Activated T-cell treated with anti-CD3 and anti-CD28 coated beads for 48 hours (primary cell): ENCODE measurements around the gene FTO.

Experiments
- DNase-seq: peaks from one replicate; pipeline ENCODE4 v3.0.0-alpha.2; 2020; ENCODE audit warnings: low read depth

Gene FTO

DNA sequence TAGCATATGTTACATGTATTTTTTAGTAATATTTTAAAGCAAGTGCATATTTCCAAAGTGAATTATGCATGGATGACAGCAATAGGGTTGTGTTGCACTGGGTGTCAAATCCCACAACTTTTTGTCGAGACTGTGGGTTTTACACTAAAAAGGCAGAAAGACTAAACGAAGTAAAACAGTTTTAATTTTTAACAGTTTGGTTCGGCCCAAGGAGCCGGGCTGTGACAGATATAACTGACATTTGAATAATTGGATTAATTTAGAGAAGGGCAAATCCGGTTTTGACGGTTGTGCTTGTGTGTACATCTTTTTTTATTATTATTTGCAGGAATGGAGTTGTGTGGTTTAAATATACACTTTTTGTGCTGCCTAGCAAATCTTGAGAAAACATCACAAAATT is 263.6 kb downstream of the FTO start:
- DNase-seq, result no peak

- DNase-seq, result no peak
Observed at GRCh38 chr16:53968454-53968853, 264.5 kb downstream of the FTO start.

- no peak for DNase-seq
Observed at GRCh38 chr16:53968896-53969295, 264.9 kb downstream of the FTO start.

DNA sequence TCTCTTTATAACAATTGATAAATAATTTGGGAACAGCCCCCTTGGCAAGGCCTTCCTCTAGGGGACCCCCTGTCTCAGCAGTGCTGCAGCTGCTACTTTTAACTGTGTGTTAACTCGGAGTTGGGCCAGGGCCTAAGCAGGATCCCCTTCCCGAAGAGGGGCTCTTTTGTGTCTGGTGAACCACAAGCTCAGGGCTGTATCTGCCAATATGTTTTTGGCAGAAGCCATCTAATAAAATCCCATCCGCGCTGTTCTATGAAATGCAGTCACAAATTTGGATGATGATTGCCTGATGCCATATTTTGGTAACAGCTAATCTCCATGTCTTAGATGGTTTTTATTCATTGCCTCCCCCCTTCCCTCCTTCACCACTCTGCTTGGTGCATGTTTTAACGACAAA is 267.7 kb downstream of the FTO start:
- DNase-seq, result no peak

GRCh38 chr16:53973021-53973420 is 269.1 kb downstream of the FTO start:
- no peak for DNase-seq

DNA sequence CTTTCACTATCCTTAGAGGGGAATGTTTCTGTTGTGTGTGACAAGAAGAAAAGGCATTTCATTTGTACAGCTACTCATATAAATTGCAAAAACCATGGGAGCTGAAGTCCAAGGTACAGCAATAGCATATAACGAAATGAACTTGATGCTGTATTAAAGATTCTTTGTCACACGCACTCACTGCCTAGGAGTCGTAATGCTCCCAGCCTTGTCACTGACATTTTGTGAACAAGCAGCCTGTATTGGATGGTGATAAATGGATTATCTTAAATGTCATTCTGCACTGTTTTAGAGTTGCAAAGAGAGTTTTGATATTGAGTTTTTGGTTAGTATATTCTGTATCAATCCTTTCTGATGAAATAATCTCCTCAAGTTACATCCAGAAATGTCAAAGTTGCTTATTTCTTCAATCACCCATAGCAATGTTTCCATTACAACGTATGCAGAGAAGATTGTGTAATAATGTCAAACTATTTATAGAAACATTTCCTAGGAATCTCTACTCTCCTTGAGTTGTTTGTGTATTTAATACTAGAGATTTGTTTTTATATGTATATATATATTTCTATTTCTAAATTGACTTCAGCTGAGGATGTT is 270.6 kb downstream of the FTO start:
- no peak for DNase-seq

GRCh38 chr16:53980675-53981074 is 276.7 kb downstream of the FTO start:
- DNase-seq, result no peak

DNA sequence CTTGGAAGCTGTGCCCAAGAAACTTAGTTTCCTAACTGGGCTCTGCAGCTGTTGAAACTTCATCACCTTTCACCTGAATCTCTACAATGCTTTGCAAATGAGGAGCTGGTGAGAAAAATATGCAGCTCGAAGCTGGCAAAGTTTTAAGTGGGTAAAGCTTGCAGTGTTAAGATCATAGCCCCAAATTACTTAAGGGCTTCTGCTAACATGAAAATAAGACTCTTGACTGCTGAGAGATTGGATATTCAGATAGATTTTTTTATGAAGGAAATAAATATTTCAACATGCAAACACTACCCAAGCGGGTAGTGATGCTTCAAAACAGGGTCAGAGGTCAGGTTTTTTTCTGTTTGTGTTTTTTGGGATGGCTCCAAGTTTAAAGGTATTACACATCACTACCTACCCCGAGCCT is 278.7 kb downstream of the FTO start:
- no peak for DNase-seq

DNA sequence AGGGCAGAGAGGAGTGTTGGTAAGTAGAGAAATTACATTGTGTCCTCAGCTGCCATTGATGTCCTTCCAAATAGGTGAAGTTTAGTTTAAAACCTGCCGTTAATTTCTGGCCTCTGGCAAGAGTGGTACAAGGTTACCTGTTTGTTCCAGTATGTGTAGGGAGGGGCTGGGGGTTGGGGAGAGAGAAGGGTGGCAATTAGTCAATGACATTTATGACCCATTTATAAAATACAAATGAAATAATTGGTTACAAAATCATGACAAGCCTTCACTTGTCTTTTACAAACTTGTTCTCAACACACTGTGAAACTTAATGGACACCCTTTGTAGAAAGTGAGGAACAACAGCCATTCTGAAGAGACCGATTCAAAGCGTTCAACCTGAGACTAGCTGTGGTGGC is 281.0 kb downstream of the FTO start:
- no peak for DNase-seq

- no peak for DNase-seq
Observed at GRCh38 chr16:53985861-53986260, 281.9 kb downstream of the FTO start.

- no peak for DNase-seq
Observed at GRCh38 chr16:53986793-53987192, 282.8 kb downstream of the FTO start.

DNA sequence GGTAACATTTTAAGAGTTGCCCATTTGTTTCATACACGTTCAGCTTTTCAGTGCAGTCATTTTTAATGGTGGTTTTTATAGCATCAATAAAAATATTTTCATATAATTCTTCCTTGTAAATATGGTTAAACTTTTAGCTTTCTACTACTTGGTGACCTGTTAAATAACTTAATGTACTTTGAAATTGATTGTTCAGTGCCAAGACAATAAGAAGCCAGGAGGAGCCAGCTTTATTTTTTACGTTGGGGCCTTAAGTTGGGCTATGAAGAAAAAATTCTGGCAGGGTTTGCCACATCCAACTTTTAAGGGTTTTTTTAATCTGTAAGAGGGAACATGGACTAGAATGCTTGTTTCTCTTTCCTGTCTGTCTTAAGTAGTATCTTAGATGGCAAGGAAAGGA is 284.2 kb downstream of the FTO start:
- no peak for DNase-seq

DNA sequence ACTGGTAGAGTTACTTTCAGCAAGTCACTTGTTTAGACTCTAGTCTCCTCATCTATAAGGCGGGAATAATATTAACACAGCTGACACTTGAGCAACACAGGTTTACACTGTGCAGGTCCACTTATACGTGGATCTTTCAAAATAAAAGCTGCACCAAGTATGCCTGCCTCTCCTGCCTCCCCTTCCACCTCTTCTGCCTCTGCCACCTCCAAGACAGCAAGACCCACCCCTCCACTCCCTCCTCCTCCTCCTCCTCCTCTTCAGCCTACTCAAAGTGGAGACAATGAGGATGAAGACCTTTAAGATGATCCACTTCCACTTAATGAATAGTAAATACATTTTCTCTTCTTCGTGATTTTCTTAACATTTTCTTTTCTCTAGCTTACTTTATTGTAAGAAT is 285.6 kb downstream of the FTO start:
- DNase-seq, result no peak

DNA sequence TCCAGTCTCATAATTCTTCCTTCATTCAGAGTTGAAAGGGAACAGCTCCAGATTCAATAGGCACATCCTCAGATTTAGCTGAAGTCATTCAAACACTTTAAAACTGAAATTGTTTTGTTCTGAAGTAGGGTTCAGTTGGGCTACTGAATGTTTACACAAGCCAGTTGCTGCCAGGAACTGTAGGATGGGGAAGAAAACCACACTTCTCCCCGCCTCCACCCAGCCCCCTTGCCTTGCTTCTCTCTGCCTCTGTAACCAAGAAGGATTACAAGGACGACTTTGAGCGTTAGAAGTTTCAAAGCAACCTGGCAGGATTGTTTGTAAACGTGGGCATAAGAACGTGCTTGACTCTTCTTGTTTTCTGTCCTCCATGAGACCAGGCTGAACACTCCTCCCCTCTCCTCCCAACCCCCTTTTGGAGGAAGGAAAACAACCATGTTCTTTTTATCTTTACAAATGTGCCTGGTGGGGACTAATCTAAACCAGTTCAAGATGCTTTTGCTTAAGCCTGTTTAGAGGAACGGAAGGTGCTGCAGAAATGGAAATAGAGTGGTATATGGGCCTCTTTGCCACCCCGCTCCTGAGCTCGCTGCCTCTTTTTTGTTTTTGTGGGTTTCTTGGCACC is 287.9 kb downstream of the FTO start:
- no peak for DNase-seq

DNA sequence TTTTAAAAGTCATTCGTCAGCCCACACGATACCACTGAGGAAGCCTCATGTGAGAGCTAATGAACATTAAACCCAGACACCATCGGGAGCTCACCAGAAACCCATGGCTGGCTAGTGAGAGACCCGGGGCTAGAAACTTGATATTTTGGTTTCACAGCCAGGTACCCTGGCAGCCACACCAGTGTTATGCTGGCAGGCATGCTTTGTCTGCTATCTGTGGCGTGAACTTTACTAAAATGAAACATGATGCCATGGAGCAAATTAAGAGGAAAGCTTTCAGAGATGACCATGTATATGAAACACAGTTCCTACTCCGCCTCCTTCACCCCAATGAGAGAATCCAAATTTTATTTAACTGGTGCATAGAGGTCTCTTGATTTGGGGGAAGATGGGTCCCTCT is 291.4 kb downstream of the FTO start:
- no peak for DNase-seq

GRCh38 chr16:53996961-53997360 is 293.0 kb downstream of the FTO start:
- DNase-seq, result no peak

DNA sequence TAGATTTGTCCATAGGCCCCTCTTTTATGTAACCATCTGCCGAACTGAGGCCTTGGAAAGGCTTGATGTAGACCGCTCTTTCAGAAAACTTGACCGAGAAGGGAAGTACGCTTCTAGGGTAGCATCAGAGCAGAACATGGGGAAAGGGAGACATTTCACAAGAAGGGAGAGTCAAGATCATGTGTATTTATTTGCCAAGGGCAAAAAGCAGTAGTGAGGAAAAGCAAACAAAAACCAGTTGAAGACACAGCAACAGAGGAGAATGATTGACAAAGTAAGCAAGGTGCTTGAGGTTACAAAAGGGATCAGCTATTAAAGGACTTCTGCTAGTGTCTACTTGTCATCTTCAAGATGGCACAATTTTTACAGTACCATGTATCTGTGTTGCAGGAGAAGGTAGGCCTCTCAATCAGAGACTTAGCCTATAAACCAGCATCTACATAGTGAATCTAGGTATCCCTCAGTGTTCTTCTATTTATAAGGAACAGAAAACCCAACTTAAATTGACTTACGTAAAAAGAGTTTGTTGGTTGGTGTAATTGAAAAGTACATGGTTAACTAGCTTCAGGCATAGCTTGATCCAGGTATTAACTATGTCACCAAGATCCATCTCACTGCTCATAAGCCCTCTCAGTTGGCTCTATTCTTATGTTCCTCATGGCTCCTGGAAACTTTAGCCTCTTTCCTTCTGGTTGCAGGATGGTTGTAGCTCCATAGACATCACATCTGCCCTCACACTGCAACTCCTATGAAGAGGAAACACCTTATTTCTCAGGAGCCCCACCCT is 294.3 kb downstream of the FTO start:
- no peak for DNase-seq

DNA sequence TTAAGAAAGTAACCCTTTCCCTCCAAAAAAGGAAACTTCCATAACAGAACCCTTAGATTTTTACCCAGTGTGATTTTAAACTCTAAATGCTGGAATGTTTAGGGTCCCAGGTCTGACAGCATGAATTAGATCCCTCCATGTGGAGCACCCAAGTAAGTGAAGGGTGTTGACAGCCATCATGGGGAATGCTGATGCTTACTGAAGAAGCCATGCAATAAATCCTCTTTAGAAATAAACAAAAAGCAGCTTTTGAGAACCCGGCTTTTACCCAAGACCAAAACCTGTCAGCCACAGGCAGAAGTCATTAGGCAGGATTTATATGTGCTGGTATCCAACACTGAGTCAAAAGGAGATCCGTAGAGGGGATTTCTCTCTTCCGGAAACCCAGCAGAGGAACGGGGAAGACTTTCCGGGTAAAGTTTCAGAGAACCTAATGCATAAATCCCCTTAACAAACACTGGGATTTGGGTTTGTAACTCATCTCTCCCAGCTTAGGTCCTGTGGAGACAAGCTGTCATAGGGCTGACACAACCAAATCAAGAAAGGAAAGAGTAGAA is 295.1 kb downstream of the FTO start:
- DNase-seq, result no peak

- no peak for DNase-seq
Observed at GRCh38 chr16:53999841-54000240, 295.9 kb downstream of the FTO start.

DNA sequence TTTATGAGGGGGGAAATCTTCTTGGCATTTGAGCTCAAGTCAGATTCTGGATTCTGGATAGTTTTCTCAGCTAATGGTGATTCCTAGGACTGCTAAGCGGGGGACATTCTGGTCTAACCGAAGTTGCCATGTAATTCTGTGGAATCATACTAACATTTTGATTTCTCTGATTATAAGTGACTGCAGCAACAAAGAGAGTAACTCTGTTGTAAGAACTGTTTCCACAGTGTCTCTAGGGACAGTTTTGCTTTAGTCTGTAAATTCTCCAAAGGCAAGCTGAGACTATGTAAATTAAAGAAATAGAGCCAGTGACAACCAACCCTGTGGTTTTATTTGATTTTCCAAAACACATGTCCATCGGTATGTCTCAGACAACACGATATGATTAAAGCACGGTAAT is 296.4 kb downstream of the FTO start:
- no peak for DNase-seq

DNA sequence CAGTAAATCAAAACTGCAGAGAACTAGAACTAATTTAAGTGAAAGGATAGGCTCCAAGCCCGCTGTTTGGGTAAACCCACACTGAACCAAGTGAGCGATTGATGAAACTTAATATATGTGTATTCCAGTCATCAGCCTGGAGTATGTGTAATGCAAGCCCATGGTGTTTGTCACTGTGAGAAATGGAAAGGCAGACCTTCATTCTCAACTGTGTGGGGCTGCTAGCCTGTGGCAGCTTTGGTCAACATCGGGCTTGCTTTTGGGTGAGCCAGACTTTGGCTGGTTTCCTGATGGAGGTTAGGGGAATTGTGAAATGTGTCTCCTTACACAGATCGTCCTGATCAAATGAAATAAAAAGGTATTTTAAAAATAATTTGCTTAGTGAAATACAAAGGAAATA is 302.7 kb downstream of the FTO start:
- no peak for DNase-seq

GRCh38 chr16:54007504-54007903 is 303.5 kb downstream of the FTO start:
- DNase-seq, result no peak

DNA sequence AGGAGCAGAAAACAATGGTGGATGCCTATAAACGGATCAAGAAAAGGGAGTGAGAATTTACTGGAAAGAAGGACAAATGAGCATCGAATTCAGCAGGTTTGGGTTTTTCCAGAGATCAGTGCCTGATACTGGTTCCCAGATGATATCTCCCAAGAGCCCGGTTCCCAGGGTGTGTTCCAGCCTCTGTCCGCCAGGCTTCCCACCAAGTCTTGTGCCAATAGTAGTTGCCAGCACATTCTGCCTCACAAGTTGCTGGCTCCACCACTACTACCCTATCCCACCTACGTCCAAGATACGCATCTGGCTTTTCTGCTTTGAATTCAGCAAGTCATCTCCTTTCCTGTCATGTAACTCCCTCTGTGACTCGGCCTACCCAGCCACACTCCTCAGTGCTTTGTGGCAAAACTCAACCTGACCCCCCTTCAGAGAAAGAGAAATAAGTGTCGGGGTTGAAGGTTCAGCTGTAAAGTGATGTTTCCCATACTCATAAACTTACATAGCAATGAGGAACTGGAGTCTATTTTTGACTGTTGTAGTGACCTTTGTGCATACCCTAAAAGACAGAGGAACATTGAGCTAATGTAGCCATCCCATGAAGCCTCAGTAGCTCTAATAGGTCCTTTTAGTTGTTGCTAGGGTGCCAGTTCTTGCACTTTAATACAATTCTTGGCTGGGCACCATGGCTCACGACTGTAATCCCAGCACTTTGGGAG is 305.7 kb downstream of the FTO start:
- no peak for DNase-seq
